Stimulated activated CD8-positive, alpha-beta memory T cell treated with anti-CD3 and anti-CD28 coated beads, Interleukin-7, amount 100 ng/mL, for 4 hours (primary cell): ENCODE results near the gene C19orf85.
A peak's percentile ranks its signal among the peaks of the same experiment; 100 is the strongest.
"Not testable (repeated sequence)": the region's sequence is repeated elsewhere in the genome, so short reads cannot be mapped to it uniquely, and the experiment has no call there.

Source experiments
- DNase-seq, 2 donors: peaks; one replicate each; pipeline ENCODE4 v3.0.0-alpha.2; 2020; ENCODE audit warnings: low read depth in 2 of 2

C19orf85 gene

DNA sequence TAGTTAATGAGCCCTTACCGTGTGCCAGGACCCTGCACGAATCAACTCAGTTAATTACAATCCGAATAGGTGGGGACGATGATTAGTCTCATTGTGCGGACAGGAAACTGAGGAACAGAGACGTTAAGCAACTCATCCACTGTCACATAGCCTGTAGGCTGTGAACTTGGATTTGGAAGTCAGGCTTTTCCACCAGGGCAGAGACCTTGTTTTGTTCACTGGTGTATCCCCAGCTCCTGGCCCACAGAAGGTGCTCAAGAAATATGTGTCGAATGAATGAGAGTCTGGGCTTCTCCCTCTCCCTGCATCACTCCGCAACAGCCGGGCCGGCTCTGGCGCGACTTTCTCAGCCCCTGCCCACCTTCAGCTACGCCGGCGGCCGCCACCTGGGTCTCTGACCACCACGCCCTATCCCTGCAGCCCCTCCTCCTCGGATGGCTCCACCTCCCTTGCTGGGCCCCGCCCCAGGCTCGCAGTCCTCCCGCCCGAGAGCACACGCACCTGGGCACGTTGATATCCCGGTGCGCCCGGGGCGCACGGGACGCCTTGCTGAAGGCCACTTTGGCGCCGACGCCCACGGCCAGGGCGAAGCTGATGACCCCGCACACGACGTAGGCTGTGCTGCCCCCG lies 22.7 kb downstream of the C19orf85 start:
- no peak for DNase-seq

DNA sequence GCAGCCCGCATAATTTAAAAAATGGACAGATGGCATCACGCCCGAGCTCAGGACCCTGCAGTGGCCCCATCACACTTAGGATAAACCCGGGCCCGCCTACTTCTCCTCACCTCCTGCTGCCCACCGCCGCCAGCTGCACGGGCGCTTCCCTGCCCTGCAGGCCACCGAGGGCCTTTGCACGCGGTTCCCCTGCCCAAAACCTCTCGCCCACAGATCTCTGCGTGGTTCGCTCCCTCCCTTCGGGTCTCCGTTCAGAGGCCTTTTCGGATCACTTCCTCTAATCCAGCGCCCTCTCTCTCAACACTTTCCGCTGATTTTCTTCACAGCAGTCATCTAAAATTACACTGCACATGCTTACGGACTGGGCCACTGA lies 23.2 kb downstream of the C19orf85 start:
- DNase-seq: no peak

DNA sequence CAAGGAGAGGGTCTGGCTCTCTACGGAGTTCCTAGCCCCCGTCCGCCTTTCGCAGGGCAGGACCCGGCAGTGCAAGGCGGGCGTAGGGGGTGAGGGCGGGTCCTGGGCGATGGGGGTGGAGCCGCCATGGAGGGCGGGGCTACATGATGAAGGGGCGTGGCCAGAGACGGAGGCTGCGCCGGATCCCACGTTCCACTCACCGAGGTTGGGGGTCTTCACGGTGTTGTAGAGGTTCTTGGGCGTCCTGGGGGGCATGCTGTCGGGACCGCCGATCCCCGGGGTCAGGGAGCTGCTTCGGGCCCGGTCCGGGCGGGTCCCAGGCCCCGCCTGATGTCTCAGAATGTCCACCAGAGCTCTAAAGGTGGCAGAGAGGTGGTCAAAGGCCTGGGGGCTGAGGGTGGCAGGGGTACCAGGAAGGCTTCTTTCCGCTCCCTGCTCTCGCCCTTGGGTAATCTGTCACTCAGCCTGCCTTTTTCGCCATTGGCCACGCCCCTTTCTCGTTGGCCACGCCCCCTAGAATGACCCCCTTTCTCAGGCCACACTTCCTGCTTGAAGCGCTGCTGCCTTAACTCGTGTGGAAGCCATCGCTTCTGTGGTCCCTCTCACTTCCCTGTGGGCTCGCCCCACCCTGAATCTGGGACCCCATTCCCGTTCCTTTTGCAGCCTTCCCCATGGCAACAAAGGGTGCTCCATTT lies 24.0 kb downstream of the C19orf85 start:
- no peak for DNase-seq

DNA sequence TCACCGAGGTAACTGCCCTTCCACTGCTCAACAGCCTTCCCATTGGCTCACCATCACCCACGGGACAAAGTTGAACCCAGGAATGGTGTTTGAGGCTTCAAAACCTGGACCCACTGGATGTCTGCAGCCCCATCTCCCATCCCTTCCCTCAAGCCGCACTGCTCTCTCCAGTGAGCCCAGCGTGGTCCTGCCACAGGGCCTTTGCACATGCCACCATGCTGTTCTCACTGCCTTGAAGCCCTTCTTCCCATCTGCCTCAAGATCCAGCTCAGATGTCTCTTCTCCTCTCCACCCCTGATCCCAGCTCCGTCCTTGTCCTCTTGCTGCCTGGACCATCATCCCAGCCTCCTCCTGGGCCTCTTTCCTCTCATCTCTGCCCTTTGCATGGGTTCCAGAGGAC lies 25.5 kb downstream of the C19orf85 start:
- DNase-seq: no peak

DNA sequence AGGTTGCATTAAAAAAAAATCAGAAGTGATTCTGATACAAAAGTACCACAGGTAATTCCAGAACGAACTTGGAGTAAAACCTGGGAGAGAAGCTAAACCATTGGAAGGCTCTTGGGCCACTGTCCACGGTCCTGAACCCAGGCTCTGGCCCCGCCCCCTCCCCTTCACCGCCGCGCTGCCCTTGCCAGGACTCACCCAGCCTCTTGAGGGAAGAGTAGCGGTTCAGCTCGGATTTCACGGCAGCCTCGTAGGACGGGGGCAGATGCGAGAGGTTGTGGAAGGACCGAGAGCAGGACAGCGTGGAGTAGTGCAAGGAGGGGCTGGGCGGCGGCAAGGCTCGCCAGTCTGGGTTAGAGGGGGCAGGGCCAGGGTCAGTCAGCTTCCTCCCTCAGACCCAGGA lies 27.1 kb downstream of the C19orf85 start:
- no peak for DNase-seq

DNA sequence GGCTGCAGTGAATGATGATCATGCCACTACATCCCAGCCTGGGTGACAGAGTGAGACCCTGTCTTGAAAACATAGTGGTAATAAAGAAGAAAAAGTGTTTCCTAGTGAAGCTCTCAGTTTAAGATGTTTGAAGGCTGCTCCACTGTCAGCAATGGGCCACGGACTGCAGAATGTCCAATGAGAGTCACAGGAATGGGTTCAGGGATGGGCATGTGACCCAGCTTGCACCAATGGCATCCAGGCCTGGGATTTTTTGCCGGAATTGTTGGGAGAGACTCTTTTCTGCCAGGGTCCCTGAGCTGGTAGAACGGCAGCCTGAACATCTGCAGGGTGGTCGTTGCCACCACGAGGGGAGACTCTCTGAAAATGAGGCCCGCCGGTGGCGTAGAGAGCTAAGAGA lies 27.7 kb downstream of the C19orf85 start:
- DNase-seq: no peak

DNA sequence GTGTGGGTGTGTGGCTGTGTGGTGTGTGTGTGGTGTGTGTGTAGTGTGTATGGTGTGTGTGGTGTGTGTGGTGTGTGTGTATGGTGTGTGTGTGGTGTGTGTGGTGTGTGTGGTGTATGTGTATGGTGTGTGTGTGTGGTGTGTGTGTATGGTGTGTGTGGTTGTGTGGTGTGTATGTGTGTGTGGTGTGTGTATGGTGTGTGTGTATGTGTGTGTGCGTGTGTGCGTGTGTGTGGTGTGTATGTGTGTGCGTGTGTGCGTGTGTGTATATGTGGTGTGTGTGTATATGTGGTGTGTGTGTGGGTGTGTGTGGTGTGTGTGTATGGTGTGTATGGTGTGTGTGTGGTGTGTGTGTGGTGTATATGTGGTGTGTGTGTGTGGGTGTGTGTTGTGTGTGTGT lies 29.5 kb downstream of the C19orf85 start:
- no peak for DNase-seq

DNA sequence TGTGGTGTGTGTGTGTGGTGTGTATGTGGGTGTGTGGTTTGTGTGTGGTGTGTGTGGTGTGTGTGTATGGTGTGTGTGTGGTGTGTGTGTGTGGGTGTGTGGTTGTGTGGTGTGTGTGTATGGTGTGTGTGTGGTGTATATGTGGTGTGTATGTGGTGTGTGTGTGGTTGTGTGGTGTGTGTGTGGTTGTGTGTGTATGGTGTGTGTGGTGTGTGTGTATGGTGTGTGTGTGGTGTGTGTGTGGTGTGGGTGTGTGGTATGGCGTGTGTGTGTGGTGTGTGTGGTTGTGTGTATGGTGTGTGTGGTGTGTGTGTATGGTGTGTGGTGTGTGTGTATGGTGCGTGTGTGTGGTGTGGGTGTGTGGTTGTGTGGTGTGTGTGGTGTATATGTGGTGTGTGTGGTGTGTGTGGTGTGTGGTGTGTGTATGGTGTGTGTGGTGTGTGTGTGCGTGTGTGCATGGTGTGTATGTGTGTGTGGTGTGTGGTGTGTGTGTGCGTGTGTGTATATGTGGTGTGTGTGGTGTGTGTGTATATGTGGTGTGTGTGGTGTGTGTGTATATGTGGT lies 30.1 kb downstream of the C19orf85 start:
- DNase-seq: no peak

DNA sequence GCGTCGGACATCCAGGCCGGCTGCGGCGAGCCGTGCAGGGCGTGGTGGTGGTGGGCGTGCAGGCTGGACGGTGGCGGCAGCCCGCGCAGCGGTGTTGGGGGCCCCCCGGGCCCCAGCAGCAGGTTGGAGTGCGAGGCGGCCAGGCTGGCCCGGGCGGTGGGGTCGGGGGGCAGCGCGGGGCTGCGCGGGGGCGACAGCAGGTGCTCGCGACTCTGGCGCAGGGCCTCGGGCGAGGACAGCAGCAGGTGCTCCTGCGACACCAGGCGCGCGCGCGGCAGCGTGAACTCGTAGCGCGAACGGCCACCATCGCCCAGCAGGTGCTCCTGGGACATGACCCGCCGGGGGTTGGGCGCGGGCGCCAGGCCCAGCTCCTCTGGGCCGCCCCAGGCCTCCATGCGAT lies 31.3 kb downstream of the C19orf85 start:
- no peak for DNase-seq

DNA sequence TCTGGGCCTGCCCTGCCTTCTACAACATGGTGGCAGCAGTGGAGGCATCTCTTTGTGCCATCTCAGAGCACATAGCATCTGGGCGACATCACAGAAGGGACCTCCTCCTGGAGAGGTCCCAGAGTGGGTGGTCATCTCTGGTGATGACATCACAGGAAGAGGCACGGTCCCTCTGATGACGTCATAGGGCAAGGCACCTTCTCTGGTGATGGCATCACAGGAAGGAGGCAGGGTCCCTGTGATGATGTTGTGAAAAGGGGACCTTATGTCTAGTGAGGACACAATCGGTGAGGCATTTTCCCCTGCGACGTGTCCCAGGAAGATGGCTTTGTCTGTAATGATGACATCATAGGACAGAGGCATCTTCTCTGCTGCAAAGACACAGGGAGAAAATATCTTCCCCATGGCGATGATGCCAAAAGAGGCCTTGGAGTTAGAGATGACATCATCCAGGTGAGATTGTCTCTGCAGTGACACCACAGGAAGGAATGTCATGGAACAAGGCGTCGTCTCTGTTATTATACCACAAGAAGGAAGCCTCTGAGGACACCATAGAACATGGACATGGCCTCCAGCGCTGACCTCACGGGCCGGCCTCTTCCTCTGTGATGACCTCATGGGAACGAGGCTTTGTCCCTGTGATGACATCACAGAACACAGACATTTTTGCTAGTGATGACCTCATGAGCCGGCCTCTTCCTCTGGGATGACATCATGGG lies 32.2 kb downstream of the C19orf85 start:
- DNase-seq: no peak

DNA sequence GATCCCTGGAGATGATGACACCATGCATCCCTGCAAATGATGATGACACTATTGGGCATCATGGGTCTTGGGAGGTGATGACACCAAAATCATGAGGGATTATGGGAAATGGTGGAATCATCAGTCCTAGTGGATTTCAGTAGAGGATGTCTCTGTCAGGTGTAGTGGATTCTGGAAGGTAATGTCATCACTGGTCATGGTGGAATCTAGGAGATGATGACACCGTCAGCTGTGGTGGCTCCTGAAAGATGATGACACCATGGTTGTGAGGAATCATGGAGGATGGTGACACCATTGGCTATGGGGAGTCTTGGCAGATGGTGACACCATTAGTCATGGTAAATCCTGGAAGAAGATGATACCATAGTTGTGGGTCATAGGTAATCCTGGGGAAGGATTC lies 33.4 kb downstream of the C19orf85 start:
- no peak for DNase-seq

DNA sequence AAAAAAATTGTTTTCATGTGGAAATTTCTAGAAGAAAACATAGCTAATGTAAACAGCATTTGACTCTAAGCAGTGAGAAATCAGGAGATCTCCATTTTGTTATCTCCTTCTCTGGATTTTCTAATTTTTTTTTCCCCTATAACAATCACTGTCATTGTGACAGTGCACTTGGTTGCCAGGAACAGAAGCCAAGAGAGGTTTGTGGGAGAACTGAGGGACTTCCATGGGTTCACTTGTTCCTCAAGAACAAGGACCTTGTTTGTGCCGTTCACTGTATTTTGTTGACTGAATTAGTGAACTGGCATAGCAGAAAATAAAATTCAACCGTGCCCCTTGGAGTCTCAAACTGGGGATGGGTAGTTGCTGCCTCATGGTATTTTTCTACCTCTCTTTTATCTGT lies 38.5 kb downstream of the C19orf85 start:
- no peak for DNase-seq

DNA sequence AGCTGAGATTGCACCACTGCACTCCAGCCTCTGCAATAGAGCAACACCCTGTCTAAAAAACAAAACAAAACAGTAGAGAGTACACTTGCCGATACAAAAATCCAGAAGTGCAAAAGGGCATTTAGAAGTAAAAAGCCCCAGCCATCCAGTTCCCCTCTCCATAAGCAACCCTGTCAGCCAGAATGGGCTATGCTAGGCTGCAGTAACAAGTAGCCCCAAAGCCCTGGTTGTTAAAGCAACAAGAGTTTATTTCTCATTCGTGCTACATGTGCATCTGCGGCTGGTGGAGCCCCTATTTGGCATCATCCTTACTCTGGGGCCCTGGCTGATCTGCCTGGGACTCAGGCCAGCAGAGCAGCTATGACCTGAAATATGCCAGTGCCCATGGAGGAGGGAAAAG lies 40.0 kb downstream of the C19orf85 start:
- no peak for DNase-seq

DNA sequence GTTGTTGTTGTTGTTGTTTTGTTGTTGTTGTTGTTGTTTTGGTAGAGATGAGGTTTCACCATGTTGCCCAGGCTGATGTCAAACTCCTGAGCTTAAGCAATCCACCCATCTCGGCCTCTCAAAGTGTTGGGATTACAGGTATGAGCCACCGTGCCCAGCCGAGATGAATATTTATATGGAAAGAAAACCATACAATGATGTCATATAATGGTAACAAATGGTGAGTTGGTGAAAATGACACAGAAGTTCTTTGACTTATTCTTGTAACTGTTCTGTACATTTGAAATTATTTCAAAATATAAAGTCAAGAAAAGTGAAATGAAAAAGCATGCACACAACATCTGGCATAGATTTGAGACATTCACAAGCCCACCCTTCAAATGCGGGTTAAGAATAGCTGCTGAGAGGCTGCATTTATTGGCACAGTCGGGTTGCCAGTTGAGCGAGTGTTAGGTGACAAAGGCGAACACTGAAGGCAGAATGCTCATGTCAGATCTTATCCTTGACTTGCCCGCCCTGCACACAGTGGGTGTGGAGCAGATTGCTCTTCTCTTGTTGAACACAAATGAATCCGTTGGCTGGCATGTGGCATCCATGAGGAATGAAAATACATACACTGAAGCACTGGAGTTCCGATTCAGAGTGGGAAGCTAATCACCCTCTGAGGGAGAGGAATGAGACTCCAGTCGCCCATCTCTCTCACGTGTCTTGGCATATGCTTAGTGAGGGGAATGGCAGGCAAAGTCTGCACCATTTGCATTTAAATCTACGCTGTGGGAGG lies 41.1 kb downstream of the C19orf85 start:
- no peak for DNase-seq

DNA sequence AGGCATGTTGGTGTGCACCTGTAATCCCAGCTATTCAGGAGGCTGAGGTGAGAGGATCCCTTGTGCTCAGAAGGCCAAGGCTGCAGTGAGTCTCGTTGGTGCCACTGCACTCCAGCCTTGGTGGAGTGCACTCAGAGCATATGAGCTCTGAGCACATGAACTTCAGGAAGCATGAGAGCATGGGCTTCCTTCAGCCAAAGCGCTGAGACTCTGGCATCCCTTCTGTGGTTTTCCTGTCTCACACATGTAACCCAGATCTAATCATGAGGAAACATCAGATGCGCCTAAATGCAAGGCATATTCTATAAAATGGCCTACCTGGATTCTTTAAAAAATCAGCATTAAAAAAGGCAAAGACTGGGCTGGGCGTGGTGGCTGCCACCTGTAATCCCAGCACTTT lies 43.3 kb downstream of the C19orf85 start:
- not testable (repeated sequence) for DNase-seq

DNA sequence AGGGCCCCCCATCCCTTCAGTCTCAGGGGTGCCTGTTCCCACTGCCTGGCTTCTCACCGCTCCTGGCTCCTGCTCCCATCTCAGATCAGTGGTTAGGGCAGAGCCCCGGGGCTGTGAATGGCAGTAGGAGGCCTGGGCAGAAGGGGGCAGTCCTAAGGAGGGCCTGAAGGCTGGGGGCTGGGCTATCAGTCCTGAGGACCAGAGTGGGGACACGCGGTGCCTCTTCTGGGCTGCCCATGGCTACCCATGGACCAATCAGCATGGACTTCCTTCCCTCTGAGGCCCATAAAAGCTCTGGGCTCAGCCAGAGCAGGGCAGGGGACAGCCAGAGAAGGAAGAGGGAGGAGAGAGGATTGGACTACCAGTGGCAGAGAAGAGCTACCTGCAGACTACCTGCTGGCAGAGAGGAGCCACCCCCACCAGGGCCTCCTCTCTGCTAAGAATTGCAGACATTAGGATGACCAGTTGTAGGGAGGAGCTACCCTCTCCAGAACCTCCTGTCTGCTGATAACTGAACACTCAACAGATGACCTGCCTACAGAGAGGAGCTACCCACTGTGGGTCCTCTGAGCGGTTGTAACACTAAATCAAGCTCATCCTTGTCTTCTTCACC lies 44.8 kb downstream of the C19orf85 start:
- DNase-seq: no peak

DNA sequence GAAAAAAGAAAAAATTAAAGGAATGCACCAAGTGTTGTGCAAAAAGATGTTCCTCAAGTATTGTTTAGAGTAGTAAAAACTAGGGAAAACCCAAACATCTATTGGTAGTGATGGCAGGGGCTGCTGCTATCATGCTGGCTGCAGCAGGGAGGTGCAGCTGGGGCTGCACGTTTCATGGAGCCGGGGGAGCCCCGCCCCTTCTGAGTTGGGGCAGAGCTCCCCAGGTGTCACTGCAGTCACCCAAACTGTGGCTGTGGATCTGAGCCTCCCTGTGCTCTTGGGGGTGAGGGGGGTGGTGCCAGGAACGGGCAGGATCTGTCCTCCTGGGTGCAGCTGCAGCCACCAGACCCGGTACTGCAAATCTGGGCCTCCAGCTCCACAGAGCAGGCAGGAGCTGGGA lies 45.4 kb downstream of the C19orf85 start:
- no peak for DNase-seq

DNA sequence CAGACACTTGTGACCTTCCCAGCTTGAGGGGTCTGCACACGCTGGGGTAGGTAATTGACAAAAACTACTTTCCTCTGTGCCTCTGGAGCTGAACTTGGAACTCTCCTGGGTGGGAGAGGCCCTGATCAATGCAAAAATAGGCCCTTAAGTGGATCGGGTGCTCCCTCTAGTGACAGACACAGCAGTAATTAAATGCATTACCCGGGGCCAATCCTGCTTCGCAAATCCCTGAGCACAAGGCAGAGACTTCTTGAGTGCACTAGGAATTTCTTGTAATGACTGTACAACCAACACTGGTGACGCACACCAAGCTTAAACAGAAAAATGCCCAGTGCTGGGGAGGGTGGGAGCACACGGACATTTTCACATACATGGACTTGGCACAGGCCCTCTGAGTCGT lies 46.4 kb downstream of the C19orf85 start:
- DNase-seq: peak in 1 of 2 donors; percentile 29
